ENCODE data around the gene PHAF1. TPM values are rescaled to one million over a fixed set of nuclear protein-coding genes. Genes with fewer than 3 reads are reported as not detected.

Gene PHAF1
- total and polyA plus RNA-seq, 2 of the 13 experiments (the other 11 are each of a cell fraction or from before 2014, with no cell fraction given) = 48.3 to 174 TPM

DNA sequence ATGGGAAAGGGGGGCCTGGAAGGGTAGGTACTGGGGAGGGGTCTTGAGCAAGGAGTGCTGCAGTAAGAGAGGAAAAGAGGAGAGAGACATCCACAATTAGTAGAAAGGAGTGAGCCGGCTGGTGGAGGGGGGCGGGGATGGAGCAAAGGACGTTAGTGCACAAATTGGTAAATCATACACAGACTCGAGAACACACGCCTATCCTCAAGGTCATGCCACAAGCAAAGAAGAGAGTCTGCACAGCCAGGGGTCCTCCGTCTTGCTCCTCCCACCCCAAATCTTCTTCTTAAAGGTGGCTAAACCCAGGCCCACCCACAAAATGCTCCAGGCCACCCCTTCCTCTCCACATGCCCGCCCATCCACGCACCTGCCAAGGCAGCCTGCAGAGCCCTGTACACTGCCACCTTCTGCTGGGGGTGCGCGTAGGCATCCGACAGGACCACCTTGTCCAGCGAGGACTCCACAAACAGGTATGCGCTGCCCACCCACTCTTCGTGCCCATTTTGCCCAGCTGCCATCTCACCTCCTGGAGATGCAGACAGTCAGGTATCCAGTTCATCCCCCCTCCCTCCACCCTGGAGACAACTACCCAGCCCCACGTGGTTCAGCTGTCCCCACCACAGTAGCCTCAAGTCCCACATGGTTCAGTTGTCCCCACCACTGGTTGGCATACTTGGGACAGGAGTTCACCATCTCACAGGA is 46.6 kb downstream of the PHAF1 start (continued):
- TF ChIP-seq, protein P1, sequence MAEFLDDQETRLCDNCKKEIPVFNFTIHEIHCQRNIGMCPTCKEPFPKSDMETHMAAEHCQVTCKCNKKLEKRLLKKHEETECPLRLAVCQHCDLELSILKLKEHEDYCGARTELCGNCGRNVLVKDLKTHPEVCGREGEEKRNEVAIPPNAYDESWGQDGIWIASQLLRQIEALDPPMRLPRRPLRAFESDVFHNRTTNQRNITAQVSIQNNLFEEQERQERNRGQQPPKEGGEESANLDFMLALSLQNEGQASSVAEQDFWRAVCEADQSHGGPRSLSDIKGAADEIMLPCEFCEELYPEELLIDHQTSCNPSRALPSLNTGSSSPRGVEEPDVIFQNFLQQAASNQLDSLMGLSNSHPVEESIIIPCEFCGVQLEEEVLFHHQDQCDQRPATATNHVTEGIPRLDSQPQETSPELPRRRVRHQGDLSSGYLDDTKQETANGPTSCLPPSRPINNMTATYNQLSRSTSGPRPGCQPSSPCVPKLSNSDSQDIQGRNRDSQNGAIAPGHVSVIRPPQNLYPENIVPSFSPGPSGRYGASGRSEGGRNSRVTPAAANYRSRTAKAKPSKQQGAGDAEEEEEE (CRISPR knock-in tag; IDR thresholded peaks at IDR 0.05; ENCODE audit: borderline replicate concordance) = no peak
- TF ChIP-seq KDM4B (CRISPR knock-in tag; IDR thresholded peaks at IDR 0.05) (no peak), ZNF225 (CRISPR knock-in tag; IDR thresholded peaks at IDR 0.05) (no peak), ZNF549 (CRISPR knock-in tag; IDR thresholded peaks at IDR 0.05) (no peak), TBP (CRISPR knock-in tag; IDR thresholded peaks at IDR 0.05) (no peak), ZNF737 (CRISPR knock-in tag; IDR thresholded peaks at IDR 0.05; ENCODE audit: borderline replicate concordance) (no peak), KMT2B (CRISPR knock-in tag; IDR thresholded peaks at IDR 0.05) (no peak), REPIN1 (CRISPR knock-in tag; IDR thresholded peaks at IDR 0.05; ENCODE audit: borderline replicate concordance, low read depth) (no peak), ZNF691 (CRISPR knock-in tag; IDR thresholded peaks at IDR 0.05; ENCODE audit: borderline replicate concordance, low read depth) (no peak), ZNF331 (CRISPR knock-in tag; IDR thresholded peaks at IDR 0.05) (peak; percentile 74), ZNF607 (CRISPR knock-in tag; IDR thresholded peaks at IDR 0.05; ENCODE audit: borderline replicate concordance) (0 out of 2 replicates have a peak, but pooled peaks have one; percentile 5), SATB2 (CRISPR knock-in tag; IDR thresholded peaks at IDR 0.05) (no peak), CTCF (CRISPR knock-in tag; IDR thresholded peaks at IDR 0.05) (peak; percentile 33; the same call in 1 of the 2 replicates), ZNF562 (CRISPR knock-in tag; IDR thresholded peaks at IDR 0.05; ENCODE audit: borderline replicate concordance) (no peak)
- TF ChIP-seq, protein P2, sequence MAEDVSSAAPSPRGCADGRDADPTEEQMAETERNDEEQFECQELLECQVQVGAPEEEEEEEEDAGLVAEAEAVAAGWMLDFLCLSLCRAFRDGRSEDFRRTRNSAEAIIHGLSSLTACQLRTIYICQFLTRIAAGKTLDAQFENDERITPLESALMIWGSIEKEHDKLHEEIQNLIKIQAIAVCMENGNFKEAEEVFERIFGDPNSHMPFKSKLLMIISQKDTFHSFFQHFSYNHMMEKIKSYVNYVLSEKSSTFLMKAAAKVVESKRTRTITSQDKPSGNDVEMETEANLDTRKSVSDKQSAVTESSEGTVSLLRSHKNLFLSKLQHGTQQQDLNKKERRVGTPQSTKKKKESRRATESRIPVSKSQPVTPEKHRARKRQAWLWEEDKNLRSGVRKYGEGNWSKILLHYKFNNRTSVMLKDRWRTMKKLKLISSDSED (CRISPR knock-in tag; IDR thresholded peaks at IDR 0.05) = no peak

Measured in HepG2 (cell line).